Fibroblast of skin of left quadriceps (primary cell): ENCODE data around the gene IL17RD.

Experiments used
- DNase-seq, 2 experiments: peaks; one replicate each; pipeline ENCODE4 v3.0.0-alpha.2; 2013; ENCODE audit warnings: low read depth in 2 of 2

The IL17RD gene

DNA sequence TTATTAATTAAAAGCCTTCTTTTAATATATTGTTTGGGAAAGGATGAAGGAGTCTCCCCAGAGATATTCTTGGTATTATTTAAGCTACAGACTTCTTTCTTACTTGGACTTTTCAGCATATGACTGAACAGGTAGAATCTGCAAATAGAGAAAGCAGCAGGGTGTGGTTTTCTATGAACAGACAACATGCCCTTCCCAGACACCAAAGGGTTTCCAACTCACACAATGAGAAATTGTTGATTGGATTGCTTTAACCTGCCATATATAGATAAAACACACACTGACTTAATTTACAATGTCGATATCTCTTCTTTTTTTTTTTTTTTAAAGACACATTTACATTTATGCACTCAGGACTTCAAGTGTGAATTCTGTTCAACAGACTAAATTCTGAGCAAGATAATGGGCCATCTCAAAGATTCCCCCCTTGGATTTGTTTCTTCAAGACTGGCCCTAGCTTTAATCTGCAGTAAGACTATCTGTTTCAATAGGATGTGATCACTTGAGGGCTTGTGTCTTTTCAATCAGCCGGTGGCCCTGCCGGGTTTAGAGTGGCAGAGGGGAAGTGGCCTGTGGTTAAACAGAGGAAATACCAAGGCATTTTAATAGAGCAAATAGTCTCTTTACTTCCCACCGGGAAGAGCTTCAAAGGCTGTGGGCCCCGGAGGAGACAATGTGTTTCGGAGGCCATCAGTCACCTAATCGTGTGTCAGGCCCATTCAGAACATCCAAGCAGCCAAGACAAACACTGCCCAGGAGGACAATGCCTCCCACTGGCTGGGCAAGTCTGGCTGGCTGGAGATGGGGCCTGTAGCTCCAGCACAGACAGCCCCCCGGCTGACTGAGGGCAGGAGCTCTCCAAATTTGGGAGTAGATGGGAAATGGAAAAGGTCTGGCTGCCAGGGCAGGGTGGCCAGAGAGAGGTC is 6.1 kb downstream of the IL17RD start:
- no peak for DNase-seq

DNA sequence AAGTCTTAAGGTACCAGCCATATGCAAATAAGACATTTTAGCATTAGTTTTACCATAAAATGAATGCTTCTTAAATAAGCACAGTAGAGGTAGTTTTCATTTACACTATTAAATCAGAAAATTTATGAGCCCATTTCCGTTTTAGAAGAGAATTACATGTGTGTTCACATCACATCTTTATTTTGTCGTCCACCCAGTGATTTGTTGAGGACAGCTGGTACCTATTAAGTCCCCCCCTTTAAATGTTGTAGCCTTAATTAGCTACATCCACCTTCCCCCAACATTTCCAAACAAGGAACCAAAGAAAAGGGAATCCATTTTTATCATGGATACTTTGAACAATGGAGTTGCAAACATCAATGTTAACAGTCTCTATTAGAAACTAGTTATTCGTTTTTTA is 6.8 kb downstream of the IL17RD start:
- peak; percentile 34 to 40 for DNase-seq

DNA sequence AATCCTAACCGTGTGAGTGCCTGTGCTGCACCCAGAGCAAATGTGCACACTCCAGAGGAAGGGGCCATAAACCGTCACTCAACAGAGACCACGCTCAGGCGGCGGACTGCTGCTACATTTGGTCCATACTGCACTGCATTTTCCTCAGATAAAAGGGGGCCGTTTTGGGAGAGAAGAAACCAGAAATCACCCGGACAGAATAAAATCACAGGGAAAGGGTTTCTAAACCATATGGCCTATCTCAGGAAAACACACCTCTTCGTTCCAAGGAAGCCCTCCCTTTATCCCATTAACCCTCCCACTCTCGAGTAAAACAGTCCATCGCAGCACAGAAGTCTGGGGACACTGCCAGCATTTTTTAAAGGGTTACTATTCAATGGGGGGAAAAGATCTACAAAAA is 7.6 kb downstream of the IL17RD start:
- DNase-seq = no peak

DNA sequence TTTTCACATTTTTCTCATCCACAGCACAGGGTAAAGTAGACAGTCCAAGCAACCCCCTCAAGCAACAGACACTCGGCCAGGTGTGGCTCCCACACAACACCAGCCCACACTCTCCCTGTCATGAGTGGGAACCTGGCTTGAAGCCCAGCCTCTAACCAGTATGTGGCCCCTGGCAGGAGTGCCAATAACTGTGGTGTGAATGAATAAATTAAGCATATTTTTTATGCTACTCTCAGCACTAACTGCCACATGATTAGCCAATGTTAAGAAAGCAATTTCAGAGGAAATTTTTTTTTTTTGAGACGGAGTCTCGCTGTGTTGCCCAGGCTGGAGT is 9.9 kb downstream of the IL17RD start:
- DNase-seq = no peak

DNA sequence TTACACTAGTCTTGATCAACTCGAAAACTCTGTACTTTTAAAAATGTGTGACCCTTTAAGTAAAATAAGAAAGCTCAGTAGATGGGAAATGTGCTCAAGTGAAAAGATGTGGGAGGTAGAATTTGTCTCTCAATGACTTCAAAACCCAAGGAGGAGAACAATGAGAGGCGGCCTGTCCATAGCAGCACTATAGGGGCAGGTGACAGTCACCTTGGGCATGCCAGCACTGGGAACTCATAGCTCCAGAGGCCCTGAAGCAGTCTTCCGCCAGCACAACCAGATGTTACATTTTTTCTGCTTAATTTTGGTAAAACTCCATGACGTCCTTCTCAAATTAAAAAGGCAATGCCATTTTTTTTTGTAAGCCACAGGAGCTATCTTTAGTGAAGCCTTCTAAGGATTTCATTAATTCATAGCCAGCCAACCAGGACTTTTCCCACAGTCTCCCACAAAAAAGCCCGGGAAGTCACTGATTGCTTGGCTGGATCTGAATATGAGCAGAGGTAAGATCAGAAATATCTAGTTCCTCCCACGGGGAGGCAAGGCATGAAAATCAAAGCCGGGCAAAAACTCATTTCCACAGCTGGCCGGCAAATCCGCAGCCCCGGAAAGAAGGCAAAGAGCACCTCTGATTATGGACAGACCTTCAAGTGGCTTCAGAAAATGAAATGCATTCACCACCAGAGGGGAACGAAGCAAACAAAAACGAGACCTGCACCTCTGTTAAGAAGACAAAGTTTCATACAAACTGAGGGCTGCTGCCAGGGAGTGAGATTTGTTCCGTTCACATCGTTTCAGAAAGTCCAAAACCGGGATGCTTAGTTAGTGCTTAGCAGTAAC is 10.5 kb downstream of the IL17RD start:
- DNase-seq = no peak

DNA sequence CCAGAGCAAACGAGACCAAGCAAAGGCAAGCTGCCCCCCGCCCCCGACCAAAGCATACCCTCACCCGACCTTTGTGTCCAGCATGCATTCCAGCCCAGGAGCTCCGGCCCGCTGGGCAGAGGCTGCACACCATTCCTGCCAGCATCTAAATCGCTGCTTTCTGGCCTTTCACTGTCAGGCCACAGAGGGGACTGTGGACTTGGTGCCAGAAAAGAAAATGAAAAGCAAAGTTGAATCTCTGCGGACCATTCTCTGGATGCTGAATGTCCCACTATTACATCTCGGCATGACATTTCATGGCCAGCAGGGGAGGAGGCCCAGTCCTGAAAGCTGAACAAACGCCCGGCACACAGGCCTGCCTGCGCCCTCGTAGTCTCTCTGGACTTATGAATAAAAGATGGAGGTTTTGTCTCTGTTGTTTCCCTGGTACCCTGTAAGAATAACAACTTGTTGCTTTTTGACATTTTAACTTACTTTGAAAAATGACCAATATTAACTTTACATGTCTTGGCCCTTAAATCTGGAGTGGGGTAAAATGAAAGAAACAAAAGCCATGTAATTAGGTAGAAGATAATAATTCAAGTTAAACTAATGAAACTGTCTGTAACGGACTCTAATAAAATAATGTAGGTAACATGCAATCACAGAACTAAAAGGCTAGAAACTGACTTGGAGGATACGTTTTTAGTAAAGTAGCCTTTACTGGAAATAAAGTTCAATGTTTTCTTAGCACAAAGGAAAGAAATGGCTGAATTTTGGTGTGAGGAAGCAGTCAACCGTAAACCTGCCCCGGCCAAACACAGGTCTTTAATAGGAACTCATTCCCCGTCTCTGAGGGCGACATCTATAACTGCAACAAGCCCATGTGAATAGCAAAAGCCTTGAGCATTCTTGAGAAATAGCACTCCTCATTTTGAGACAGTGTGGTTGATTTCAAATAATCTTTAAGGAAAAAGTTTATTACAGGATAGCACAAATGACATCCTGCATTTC is 12.7 kb downstream of the IL17RD start:
- DNase-seq = no peak

DNA sequence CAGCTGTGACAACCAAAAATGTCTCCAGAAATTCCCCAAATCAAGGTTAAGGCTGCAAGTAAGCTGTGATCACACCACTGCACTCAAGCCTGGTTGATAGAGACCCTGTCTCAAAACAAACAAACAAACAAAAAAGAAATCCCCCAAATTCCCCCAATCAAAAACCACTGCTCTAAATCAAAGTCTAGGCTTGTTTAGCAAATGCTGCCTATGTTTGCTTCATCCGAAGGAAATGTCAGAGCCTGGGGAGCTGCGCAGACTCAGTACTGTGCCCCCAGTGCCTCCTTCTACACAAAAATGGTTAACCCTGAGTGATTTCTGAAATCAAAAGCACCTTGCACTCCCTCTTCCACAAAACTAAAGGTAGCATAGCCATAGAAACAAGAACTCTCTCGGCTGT is 13.4 kb downstream of the IL17RD start:
- no peak for DNase-seq

DNA sequence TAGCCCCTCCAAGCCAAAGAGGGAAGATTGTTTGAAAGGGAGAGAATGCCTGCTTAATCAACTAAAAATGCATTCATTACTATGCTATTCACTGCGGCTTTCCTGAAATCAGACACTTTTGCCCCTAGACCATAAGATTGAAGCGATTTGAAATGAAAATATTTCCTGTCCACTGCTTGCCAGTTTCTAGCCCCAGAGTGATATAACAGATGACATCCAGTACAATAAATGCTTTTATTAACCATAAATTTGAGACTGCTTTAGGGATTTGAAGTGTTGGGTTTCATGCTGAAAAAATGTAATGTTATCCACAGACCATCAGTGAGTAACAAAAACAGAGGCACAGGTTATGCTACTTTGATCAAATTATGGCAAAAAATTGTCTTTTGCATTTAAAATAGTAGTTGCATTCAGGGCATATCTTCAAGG is 14.1 kb downstream of the IL17RD start:
- peak; percentile 50 to 51 for DNase-seq

DNA sequence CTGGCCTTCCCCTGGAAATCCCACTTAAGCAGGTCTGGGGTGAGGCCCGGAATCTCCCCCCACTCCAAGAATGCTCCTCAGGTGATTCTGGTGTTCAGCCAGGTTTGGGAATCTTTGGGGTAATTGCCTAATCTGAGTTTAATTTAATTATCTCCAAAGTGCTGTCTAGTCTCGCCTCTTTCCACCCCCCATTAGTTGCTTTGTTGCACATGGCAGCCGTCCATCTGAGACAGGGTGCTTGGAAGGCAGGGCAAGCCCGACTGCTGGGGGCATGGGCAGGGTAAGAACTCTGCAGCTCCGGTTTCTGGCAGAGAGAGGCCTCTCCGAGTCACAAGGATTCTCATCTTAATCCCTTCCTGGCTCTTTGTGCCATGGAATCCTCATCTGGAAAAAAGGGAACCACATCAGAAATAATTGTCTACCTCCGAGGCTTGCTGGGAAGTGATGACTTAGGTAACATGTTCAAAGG is 15.0 kb downstream of the IL17RD start:
- DNase-seq = no peak

DNA sequence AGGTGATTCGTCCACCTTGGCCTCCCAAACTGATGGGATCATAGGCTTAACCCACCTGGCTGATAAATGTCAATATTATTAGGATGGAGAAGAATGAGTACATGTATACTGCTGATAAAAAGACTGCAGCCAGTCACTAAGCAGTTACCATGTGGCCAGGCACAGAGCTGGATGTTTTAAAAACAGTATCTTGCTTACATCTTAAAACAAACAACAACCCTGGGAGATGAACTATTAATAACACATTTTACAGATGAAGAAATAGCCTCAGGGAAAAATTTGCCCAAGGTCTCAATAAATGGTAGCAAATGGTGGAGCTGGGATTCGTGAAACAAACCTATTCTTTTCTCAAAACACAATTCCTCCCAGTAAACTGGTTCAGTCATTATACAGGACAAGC is 18.1 kb downstream of the IL17RD start:
- DNase-seq = no peak

DNA sequence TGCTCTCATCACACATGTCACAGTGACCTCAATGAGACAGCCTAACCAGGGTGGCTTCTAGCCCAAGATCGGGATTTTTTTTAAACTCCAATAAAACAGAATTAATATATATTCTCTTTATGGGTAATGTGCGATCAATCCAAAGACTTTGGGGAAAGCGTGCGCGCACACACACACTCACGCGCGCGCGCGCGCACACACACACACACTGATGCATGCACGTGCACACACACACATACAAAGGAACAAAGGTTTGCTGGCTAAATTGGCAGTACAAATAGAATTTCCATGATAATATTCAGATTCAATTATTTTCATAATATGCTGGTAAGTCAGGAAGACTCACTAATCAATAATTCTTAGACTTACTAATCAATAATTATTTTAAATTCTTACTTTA is 19.3 kb downstream of the IL17RD start:
- DNase-seq = no peak

DNA sequence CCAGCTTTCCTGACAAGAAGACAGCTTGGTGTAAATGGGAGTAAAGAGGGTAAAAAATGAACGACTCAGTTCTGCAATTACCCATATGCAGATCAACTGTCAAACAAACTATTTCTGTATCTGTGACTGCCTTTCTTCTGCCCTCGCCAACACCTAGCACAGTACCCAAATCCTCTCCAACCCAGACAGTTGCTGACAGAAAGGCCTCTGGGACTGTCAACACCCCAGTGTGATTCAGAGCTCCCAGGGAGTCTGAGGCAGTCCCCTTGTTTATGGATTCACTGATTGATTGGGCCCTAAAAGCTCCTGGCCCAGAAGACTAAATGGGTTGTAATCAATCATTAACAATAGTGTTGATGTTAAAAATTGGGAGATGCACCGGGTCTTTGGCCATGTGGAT is 20.2 kb downstream of the IL17RD start:
- DNase-seq = no peak

DNA sequence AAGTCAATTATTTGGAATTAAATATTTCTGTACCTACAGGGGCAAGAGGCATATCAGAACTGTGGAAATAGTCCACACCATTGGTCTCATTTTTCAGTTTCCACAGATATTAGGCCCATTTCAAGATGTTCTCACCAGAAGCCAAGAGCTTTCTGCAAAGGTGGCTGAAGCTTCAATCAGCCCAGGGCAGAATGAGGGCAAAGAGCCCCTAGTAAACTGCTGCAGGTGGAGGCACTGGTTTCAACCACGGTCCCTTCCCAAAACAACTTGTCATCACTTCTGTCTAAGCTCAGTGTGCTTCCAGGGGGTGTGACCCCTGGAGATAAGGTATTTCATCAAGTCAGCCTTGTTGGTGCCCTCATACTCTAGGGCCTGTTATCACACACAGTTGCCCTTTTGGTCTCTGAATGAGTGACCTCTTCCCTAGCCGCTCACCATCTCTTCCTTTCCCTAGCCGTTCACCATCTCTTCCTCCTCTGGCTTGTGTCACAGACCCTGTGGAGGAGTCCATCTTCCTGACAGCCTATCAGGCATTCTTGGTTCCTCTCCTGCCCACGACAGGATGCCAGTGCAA is 21.2 kb downstream of the IL17RD start:
- no peak for DNase-seq

DNA sequence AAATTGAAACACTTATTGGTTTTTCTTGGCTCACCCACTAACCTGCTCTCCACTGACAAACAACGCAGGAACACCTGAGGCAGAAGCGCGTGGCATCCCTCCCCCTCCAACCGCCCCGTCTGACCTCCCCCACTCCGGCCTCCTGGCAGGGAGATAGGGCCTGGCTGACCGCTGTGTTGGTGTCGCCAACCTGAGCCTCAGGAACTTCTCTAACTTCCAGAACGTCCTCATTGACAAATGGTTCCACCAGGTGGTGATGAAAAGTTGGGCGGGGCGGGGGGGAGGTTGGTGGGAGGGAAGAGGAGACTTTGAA is 22.8 kb downstream of the IL17RD start:
- DNase-seq = no peak

DNA sequence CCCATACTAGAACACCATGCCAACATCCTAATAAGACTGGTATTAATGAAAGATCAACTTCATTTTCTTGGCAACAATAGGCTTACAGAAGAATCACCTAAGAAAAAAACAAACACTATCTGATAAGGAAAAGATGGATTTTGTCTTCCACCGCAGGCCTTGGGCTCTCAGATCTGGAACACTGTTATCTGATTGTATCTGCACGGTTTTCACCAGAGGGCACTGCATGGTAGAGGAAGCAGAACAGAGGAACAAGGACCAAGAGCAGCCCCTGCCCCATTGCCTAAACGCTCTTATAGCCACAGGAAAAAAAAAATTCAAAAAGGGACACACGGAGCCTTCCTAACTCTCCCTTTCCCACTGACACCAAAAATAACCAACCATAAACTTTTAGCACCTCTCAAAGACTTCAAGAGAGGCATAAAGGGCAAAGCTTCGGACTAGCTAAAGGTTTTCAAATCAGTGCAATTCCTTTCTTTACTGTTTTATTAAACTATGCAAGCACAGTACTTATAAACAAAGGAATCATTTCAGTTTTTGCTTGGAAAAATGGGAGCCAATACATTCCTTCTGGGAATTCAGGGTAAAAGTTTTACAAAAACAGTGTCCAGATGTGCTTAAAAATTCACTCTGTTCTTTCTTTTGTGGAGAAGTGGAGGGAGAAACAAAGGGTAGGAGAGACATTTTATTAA is 23.3 kb downstream of the IL17RD start:
- no peak for DNase-seq

DNA sequence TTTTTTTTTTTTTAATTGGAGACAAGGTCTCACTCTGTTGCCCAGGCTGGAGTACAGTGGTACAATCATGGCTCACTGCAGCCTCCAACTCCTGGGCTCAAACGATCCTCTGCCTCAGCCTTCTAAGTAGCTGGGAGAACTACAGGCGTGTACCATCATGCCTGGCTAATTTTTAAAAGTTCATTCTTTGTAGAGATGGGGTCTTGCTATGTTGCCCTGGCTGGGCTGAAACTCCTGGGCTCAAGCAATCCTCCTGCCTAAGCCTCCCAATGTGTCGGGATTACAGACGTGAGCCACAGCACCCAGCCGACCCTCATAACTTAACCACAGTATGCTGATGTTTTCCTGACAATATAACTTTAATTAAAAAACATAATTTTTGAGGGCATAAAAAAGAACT is 24.3 kb downstream of the IL17RD start:
- no peak for DNase-seq

DNA sequence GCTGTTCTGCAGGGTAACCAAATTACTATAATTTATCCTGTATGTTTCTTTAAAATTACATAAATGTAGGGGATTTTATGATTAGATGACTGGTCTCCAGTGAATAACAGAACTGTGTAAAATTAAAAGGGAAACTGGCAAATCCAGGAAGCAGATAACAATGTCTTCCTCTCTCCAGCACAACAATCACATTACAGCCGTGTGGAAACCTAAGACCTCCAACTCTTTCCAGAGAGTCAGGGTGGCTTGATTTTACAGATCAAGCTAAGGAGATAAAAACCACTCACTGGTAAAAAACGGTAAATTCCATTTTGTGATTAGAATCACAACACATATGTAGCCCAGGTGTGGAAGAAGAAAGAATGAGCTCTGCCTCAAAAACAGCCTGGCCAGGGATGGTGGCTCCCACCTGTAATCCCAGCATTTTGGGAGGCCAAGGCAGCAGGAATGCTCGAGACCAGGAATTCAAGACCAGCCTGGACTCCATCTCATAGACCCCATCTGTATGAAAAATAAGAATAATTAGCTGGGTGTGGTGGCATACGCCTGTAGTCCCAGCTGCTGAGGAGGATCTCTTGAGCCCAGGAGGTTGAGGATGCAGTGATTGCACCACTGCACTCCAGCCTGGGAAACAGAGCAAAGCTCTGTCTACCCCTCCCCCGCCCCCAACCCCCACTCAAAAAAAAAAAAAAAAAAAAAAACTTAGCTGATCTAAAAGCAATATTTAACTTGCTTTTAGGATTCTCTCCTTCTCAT is 29.0 kb downstream of the IL17RD start:
- no peak for DNase-seq

DNA sequence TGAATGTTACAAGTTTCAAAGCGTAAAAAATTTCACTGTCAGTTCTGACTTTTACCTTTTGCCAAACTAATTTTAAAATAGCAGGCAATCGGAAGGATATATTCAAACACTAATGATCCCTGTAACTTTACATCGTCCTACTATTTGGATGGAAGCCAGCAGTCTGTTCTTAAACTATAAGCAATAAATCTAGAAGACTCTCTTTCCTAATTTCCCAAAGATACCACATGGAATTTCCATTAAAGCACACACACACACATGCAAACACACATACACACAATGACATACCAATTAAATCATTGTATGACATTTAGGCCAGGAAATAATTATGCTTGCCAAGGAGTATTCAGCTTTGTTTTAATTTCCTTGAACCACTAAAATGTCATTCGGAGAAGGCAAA is 32.0 kb downstream of the IL17RD start:
- DNase-seq = no peak

DNA sequence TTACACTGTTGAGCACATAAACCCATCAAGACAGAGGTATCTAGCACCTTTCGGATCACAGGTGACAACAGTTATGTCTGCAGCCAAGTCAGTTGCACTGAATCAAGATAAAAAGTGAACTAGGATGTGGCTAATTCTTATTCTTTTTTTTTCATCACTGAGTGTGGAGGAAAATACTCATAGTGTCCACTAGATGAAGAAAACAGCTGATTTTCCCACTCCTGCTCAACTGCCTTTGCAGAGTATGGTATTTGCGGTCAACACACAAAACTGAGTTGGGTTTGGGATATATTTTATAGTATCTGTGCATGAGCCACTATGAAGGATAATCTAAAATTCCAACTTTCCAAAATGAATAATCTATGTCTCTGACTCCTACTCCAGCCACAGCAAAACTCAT is 32.5 kb downstream of the IL17RD start:
- no peak for DNase-seq

DNA sequence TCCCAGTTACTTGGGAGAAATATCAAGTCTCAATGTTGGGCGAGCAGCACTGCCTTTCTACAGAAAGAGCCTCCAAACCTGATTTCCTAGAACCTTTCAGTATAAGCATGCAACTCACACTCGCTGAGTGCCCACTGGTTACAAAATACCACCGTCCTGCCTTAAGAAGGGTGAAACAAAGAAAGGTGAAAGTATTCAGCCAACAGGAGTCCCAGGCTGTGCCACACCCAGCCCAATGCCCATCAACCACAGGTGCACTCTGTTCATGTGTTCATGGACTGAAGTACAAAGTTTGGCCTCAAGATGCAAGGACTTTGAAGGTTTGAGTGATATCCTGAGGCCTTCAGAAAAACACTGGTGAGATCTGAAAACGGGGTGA is 34.0 kb downstream of the IL17RD start:
- DNase-seq = no peak
